CD4-positive, alpha-beta T cell treated with Interleukin-4 for 1 hour (primary cell): ENCODE measurements around the gene FGGY.
A peak's percentile ranks its signal among the peaks of the same experiment; 100 is the strongest.

Experiments used
- DNase-seq, 2 donors: peaks; one replicate each; pipeline ENCODE4 v3.0.0-alpha.2; 2020 to 2022

The FGGY gene

DNA sequence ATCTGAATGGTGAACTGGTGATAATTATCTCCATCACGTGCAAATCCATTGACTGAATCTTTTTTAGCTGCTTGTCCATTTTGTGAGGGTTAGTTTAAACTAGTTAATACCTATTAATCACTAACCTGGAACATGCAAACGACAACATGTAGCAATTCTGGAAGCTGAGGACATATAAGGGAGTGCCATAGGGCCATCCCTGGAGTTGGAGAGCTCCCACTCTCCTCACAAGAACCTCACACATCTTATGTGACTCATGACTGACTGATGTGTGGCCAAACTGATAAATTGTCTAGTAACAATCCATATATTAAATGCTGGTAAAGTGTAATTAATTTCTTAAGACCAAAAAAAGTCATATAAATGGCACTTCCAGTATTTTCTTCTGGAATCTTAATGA is 454.9 kb downstream of the FGGY start:
- DNase-seq, result no peak

DNA sequence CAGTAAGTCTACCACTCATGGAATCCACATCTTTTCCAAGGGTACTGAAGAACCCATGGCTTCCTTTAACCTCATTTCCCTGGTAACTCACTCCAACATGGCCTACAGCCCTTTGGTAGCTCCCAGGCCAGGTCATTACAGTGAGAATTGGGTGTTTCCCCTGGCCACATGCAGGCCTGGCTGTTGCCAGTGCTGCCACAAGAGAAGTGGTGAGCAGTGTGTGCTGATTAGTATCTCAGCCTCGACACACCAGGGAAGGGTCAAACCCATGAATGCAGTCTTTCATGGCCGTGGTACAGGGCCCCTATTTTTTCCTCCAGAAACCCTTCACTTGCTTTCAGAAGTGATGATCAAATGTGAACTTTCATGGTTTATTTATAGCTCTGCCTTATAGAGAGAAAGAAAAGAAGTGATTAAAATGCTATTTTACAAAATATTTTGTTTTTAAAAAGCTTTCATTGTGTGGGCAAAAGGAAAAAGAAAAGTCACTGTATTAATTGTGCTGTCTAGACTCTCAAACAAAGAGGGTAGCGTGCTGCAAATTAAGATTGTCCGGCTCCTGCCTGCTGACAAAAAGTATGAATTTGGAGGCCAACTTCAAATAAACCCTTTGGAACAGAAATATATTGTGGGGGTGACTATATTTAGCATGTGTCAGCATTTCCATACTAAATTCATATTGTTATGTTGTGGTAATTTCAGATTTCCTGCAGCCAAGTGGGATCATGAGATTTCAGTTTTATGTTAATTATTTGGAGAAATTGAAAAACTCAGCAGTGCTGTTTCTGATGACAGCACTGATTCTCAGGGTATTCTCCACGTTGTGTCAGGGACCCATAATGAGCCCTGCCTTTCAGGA is 455.9 kb downstream of the FGGY start:
- DNase-seq, result no peak

DNA sequence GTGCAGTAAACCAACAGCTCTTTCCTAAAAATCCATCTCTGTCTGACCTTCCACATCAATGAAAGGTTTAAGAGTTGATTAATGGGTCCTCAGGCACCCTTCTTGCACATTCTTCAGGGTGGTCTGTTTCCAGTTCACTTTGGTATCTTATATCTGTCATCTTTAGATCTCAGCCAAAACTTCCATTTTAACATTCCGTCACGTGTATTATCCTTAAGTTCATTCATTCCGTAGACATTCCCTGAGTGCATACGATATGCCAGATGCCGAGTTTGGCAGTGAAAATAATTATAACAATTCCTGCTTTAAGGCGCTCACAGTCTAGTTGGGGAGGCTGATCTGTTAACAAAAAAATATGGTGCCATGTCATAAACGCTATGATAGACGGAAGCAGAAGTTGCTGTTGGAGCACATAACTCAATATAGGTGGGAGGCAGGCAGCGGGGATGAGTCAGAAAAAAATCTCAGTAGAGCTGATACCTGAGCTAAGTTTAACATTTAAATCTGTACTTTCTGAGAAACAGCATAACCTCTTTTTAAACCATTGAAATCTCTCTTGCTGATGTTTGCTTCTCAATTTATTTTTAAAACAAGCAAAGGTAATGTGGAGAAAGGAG is 458.3 kb downstream of the FGGY start:
- no peak for DNase-seq

DNA sequence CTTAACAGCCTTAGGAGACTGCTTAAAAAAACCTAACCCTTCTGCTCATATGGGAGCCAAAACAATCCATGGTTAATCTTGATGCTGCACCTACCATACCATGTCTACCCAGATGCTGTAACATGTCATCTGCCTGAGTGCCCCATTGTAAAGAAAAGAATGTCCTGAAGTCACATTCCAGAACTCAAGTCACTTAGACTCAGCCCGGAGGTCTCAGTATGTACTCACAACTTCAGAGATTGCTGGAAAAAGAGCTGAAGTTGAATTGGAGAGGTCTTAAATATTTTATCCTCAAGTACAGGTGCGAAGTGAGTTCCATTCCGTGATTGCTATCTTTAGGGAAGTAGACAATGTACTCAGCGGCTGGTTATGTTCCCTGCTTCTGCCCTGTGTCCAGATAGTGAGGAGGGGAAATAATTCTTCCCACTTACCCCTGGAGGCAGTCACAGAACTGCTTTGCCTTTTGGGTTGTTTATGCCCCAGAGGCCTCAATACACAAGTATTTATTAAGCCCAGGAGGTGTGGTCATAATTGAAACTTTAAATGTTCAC is 460.4 kb downstream of the FGGY start:
- no peak for DNase-seq

DNA sequence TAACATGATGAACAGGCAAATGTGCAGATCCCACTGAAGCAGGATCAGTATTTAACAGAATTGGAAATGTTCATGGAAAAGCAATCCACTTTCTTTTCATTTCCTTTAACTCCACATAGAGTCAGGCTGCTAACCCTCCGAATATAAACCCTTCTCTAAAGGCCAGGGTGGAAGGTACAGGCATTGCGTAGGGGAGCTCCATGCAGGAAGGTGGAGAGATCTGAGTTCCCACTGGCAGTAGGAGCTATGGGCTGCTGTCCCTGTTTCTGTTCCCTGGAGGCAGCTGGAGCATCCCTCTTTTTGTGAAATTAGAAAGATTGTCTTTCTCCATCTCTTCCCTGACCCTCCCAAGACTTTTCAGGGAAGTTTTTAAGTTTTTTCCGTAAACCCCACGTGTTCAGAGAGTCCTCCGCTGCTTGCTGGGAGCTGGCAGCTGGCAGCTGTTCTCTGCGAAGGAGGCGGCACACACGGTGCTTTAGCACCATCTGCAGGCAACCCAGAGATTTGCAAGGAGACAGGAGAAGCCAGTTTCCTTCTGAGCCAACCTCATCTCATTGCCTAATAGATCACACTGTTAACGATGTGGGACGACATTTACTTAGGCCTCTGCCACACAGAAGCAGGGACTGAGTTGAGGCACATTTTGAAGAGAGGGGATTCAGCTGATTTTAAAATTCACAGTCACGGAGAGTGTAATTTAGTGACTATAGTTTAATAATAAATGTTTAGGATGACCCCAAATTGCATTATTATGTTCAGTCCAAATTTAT is 462.4 kb downstream of the FGGY start:
- DNase-seq, result peak; percentile 74 to 76

DNA sequence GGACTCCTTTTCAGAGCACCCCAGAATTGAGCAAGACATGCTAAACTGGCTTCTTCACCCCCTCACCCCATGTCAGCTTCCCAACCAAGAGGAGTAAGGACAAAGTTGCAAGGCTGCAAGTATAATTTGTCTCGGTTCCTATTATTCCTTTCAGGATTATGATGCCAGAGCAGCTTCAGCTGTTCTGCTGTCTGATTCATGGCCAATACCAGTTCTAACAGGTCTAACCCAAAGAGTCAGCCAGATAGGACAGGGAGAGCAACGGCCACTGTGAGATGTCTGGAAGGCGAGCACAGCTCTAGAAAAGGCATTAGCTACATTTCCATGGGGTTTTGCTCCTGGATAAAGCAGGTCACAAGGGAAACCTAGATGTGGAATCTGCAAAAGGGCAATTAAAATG is 464.5 kb downstream of the FGGY start:
- DNase-seq, result no peak

DNA sequence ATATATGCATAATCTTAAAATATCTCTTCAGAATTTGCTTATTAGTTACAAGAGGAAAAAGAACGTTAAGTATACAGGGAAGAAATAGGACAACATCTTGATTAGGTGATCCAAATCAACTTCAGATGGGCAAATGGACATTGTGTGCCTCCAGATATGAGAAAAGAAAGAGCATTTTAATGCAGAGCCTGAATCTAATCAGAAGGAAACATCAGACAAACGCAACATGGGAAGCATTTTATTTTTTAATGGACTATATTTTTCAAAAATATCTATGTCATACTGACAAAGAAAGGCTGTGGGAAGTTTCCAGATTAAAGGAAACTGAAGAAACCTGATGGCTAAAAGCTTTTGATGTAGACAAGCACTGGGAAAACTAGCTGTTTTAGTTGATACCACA is 466.5 kb downstream of the FGGY start:
- no peak for DNase-seq

DNA sequence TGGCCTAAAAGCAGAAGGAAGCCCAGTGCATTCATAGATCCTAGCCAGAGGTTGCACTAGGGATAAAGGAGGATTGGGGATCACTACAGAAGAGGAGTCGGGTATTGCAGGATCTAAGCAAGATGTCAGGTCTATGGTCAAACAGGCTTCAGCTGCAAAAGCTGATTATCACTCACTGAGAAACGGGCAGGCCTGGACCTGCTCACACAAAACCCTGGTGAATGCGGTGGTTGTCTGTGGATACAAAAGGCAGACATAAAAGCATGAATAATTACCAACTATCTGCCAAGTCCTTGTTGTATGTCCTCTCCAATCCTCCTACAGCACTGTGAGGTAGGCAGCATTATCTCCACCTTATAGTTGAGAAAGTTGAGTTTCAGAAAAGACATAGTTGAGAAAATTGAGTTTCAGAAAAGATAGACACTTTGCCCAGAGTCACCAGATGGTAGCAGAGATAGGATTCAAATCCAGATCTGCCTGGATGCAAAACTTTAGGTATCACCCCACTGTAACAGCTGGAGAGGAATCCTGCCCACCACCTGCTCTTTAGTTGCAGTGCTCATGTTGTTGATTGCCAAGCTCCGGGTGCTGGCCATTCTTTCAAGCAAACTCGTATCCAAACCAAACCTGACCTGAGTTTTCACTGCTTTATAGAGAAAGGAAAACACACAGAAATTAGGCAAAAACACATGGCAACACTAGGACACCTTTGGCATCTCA is 468.3 kb downstream of the FGGY start:
- no peak for DNase-seq

DNA sequence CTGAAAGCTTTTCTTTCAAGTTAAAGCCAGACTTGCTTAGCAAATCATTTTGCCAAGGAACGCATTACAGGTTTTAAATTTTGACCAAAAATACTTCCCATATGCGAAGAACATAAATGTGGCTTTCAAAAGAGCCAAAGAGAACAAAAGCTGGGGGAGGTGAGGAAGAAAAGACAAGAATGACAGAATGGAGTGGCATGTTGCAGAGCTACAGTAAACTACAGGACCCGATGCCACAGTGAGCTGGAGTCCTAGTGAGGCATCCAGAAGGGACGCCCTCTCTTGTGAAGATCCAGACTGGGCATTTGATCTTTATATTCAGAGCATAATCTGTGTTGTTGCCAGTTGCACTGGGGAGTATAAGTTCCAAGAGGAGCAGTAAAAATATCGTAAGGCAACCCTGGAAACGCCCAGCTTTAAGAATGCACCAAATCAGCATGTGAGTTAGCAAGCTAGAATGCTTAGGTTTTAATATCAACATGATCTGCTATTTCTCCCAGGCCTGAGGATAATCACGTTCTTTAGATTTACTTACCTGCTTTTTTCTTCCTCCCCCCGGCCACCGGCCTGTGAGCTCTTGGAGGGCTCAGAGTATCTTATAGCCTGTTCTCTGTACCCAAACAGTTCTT is 469.4 kb downstream of the FGGY start:
- no peak for DNase-seq

DNA sequence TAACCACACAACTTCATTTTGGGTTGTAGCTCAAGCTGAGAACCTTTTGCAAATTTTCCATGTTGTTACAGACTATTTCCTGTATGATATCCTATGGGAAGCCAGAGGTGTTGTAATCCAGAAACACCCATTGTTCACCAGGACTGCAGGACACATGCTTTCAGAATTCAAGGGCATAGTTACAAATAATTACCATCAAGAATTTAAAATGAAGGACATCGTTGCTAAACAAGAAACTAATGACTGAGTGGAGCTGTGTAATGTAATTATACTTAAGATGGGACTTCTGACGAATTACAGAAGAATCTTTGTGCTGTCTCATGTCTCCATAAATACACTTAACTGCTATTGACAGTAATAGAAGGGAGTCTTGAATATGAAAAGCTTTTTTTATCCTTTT is 470.2 kb downstream of the FGGY start:
- no peak for DNase-seq

DNA sequence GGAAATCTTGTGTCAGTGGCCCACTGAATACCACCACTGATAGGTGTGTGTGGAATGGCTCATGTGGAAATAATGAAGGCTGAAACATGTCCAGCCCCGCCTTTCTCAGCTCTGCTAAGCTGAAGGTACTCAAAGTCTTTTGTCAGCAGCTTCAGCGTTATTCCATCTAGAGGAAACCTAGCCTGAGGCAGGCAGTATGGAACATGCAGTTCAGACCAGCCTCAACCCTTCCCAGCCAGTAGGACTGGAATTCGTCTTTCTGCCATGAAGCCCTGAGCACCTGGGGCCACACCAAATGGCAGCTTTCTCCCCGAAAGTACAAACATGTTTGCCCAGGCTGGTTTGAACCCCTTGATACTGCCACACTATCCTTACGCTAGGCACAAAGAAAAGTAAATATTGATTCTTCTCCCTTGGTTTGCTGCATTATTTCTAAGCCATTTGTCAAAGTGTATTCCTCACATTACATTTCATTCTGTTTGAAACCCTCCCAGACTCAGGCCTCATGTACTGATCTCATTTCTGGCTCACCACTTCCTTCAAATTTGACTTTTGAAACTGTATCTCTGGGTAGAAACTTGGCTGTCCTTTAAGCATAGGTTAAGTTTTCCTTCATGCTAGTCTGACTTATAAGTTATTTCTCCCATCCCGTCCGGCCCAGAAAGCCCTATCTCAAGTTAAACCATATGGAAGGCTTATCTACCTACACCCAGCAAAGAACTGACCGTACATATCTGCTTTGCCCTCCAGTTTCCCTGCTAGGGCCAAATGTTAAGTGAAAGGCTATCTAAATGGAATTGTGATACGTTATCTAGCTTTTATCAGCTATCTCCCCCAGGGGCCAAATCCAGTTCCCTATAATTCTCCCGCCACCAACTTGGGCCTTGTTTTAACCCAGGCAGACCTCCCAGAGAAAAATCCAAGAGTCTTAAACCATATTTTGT is 472.2 kb downstream of the FGGY start:
- DNase-seq, result no peak

DNA sequence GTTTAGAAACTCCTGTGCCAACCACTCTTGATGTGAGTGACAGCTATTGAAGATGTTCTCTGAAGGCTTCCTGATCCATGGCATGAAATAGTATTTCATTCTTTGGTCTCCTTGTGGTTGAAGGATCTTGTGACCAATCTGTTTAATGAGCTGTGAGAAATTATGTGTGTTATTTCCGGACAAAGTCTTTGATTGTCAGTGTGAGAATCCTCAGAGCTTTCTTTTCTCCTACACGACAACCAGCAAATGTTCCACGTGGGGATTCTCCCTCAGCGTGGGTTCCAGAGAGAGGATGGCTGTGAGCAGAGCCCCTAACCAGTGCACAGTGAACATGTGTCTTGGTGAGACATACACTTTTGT is 472.8 kb downstream of the FGGY start:
- DNase-seq, result no peak

DNA sequence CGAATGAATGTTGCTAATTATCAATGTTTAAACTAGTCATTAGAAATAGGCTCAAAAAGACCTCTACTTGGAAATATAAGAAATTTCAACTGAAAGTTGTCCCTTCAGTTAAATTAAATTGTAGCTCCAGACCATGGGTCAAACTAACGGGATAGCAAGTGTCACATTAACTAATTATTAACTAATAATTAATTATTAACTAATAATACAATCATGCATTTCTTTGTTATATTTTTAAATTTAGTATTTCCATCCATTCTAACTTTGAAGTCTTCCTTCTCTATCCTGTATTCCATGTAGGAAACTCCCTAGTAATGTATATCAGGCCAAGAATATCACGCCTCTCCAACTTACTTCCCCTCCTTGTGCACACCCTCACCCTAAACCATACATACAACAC is 474.5 kb downstream of the FGGY start:
- no peak for DNase-seq

DNA sequence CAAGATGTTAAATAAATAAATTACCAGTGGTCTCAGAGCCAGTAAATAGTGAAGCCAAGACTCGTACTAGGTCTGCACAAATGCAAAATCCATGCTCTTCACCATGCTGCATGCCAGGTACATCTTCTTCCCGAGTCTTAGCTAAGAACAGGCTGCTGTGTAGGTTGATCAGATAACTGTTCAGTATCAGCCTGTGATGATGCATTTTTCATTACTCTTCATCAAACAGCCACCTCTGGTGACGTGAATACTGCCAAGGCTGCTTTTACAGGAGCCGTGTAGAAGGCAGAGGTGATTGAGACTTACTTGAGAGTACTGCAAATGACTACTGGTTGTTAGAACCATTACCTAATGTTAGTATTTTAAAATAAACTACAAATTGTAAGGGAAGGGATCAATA is 478.6 kb downstream of the FGGY start:
- DNase-seq, result no peak

DNA sequence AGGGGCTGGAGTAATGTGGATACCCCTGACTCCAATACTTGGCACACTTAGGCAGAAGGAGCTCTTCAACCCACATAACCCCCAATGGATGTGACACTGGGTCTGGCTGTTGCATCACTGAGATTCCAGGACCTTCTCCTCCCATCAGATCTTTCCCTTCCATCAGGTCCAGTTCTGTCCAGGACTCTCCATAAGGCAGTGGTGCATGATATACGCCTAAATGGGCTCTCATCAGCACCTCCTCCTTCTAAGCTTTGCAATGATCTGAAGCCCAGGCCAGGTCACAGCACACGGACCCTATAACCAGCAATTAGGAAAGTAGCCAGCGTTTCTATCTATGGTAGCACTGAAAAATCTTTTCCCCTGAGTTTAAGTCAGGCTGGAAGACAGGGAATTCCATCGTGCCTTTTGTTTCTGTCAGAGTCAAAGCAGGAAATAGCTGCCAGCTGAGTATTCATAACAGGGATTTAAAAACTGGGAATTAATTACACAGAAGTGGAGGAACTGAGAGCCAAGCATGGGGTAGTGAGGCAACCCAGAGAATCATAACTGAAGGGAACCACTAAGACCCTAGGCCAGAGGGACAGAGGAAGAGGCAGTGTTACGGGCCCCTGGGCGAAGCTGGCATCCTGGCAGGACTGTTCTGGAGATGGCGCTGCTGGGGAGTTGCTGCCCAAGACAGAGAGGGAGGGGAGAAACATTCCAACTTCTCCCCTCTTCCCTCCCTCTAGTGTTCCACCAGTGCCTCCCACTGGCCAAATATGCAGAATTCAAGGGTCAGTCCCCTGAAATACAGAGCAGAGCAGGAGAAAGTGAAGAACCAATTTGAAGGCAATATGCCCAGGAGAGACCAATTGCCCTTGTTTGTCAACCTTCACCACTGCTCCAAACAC is 480.3 kb downstream of the FGGY start:
- DNase-seq, result no peak

DNA sequence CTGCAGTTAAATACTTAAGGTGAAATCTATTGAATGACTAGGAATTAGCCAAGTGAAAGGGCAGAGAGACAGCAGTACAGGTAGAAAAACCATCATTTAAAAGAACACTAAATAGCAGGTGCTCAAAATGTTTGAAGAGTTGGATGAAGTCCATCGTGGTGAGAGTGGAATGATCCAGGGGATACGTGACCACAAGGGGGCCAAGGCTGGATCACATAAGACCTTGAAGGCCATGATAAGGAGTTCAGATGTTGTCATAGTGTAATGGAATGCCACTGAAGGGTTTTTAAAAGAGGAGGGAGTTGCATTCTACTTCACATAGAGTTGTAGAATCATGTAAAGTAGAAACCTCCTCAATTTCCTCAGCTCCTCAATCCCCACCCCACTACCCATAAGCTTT is 483.1 kb downstream of the FGGY start:
- no peak for DNase-seq

DNA sequence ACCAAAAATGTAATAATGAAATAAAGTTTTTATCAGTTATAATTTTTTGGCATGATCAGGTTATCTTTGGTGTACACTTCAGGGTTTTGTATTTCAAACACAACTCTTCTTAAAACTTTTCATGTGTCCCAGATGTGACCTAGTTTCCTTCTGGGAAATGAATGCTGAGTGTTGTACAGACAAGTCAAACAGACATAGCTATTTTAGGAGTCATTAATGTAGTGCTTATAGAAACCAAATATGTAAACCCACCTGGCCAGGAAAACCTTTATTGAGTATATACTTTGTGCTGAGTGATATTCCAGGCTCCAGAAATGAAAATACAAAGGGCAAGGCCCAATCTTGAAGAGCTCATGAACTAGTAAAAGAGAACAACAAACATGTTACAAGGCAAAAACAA is 491.9 kb downstream of the FGGY start:
- DNase-seq, result no peak

DNA sequence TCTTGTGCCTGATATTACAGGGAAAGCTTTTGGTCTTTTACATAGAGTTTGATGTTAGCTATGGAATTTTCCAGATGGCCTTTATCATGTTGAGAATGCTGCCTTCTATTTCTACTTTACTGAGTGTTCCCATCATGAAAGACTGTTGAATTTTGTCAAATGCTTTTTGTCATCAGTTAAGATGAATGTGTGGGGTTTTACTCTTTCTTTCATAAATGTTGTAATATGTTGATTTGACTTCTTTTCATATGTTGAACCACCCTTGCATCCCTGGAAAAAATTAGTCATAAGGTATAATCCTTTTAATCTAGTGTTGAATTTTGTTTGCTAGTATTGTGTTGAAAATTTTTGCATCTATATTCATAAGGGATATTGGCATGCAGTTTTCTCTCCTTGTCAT is 501.7 kb downstream of the FGGY start:
- no peak for DNase-seq

DNA sequence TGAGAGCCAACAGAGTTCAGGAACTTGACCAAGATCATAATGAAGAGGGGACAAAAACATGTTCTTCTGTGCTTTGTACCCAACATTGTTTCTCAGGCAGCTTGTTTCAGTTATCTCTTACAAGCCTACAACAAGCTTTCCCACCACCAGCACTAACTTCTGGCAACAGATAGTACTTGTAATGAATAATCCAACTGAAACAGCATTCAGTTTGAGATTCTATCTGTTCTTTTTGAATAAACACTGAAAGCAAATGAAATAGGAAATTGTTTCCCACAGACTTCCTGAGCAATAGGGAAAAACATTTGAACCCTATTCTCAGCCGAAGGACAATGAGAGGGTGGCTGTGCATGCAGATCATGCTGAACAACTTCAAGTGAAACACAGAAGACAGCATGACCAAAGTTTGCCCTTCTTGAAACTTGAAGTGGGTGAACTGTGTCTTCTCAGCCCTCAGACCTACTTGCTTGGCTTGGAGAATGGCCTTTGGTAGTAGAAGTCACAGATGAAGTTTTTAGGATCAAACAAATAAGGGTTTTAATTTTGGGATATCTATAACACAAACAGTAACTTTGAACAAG is 506.7 kb downstream of the FGGY start:
- no peak for DNase-seq

DNA sequence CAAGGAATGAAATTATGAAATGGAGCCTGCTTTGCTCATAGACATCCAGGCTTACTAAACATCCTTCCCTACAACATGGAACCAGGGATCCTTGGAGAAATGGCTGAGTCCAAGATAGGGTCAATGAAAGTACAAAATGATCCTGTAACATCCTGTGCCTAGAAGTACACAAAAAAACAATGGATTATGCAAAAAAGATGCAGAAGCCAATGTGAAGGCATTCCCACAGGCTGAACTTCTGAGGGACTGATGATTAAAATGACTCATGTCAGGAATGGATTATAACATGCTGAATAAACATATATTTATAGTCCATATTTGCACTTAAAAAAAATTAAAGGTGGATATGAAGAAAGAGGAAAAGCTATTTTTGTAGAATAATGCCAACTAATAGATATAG is 507.4 kb downstream of the FGGY start:
- DNase-seq, result no peak
